ENCODE measurements around the gene EBF3. TPM values are rescaled to one million over a fixed set of nuclear protein-coding genes. Genes with fewer than 3 reads are reported as not detected.

EBF3 gene
- polyA plus RNA-seq, 5 donors: 1.3 to 4.1 (median 1.7) TPM

- no peak for DNase-seq
Measured at GRCh38 chr10:129876838-129877237, 87.2 kb downstream of the EBF3 start.

- DNase-seq: no peak
Measured at GRCh38 chr10:129875993-129876726, 87.9 kb downstream of the EBF3 start.

GRCh38 chr10:129873351-129873750 lies 90.7 kb downstream of the EBF3 start:
- DNase-seq: no peak

- no peak for DNase-seq
Measured at GRCh38 chr10:129871966-129872365, 92.1 kb downstream of the EBF3 start.

- DNase-seq: peak; percentile 50 to 66
Measured at GRCh38 chr10:129870961-129871621, 93.0 kb downstream of the EBF3 start.

- no peak for DNase-seq
Measured at GRCh38 chr10:129870474-129870757, 93.7 kb downstream of the EBF3 start.

GRCh38 chr10:129869596-129870473 lies 94.2 kb downstream of the EBF3 start:
- DNase-seq: no peak

GRCh38 chr10:129868449-129869035 lies 95.5 kb downstream of the EBF3 start:
- no peak for DNase-seq

- DNase-seq: no peak
Measured at GRCh38 chr10:129867631-129868179, 96.4 kb downstream of the EBF3 start.

- DNase-seq: no peak
Measured at GRCh38 chr10:129866894-129867293, 97.2 kb downstream of the EBF3 start.

- no peak for DNase-seq
Measured at GRCh38 chr10:129865960-129866359, 98.1 kb downstream of the EBF3 start.

GRCh38 chr10:129865413-129865812 lies 98.7 kb downstream of the EBF3 start:
- no peak for DNase-seq

- DNase-seq: no peak
Measured at GRCh38 chr10:129864601-129865126, 99.4 kb downstream of the EBF3 start.

GRCh38 chr10:129864082-129864481 lies 100.0 kb downstream of the EBF3 start:
- no peak for DNase-seq

GRCh38 chr10:129863201-129863663 lies 100.8 kb downstream of the EBF3 start:
- DNase-seq: no peak

- no peak for DNase-seq
Measured at GRCh38 chr10:129861776-129862531, 102.1 kb downstream of the EBF3 start.

GRCh38 chr10:129860396-129860795 lies 103.7 kb downstream of the EBF3 start:
- DNase-seq: no peak

- no peak for DNase-seq
Measured at GRCh38 chr10:129859536-129859935, 104.5 kb downstream of the EBF3 start.

GRCh38 chr10:129857242-129857960 lies 106.7 kb downstream of the EBF3 start:
- no peak for DNase-seq

All from right lung (tissue), 5 donors.